Left lung (tissue), 10 donors: Measurements from ENCODE around the gene CDH4. TPM values are rescaled to one million over a fixed set of nuclear protein-coding genes. Genes with fewer than 3 reads are reported as not detected.
A peak's percentile ranks its signal among the peaks of the same experiment; 100 is the strongest.

Experiments
- ATAC-seq: fragments of 200-7000 bp; cut with Tn5 transposase; one replicate; pipeline ENCODE4 v1.9.1; 2020; ENCODE audit warnings: moderate library complexity
- DNase-seq, 4 donors: peaks; one replicate each; pipeline ENCODE4 v3.0.0-alpha.2; 2013 to 2020
- H3K27ac ChIP-seq, 2 donors: fragments of 200-600 bp; sonication (generic) in 1 of 2; one replicate each; pipeline versions ENCODE4 v1.5.0 to v1.8.0; 2020 to 2021
- H3K27me3 ChIP-seq, 2 donors: fragments of 200-600 bp; sonication (generic) in 1 of 2; one replicate each; pipeline versions ENCODE4 v1.5.0 to v1.8.0; 2020 to 2021
- H3K36me3 ChIP-seq, 2 donors: fragments of 200-600 bp; sonication (generic) in 1 of 2; one replicate each; pipeline versions ENCODE4 v1.5.0 to v1.8.0; 2020 to 2021
- H3K4me1 ChIP-seq, 2 donors: fragments of 200-600 bp; one replicate each; pipeline ENCODE4 v1.8.0; 2021
- H3K4me3 ChIP-seq, 2 donors: fragments of 200-600 bp; sonication (generic) in 1 of 2; one replicate each; pipeline versions ENCODE4 v1.5.0 to v1.8.0; 2020 to 2021; ENCODE audit warnings: mild to moderate bottlenecking in 1 of 2
- H3K9me3 ChIP-seq, 2 donors: fragments of 200-600 bp; sonication (generic) in 1 of 2; one replicate each; pipeline versions ENCODE4 v1.5.0 to v1.8.0; 2020 to 2021
- CTCF ChIP-seq, 2 donors: fragments of 200-600 bp; sonication (generic) in 1 of 2; IDR thresholded peaks; one replicate each; pipeline versions ENCODE4 v1.5.0 to v1.8.0; 2021; ENCODE audit warnings: antibody characterized with exemption in 2 of 2
- intact Hi-C, 2 donors: fragments of 100-400 bp; cut with DNase I; formaldehyde crosslinking; loops; one replicate each; pipeline versions ENCODE4 v1.11.2 to v1.14.2; 2022
- polyA plus RNA-seq, 6 donors: library from polyadenylated mRNA; unstranded; fragments of 120-200 nt; gene quantifications; one replicate each; pipeline ENCODE4 v1.2.1, GENCODE V29; 2013; ENCODE audit not compliant: insufficient read length in 6 of 6
- total RNA-seq, 2 donors: library from RNA; stranded (reverse); fragmentation: NEBNext Ultra II Directional; extraction: Animal tissue kit (Norgen Biotek cat#: 25700); gene quantifications; one replicate each; pipeline ENCODE4 v1.2.1, GENCODE V29; 2021
- donor health status: DM: no; HTN: yes; CAD: no.
- donor health status: DM: no; HTN: no; CAD: no.

CDH4 gene
- total and polyA plus RNA-seq, 8 donors = 0.24 to 10.8 (median 5.1) TPM

- ATAC-seq (no peak), DNase-seq (peak in 1 of 4 donors; percentile 39)
- Histone ChIP-seq H3K4me3 (no peak overlapping the region), H3K27ac (no peak overlapping the region), H3K27me3 (no peaks in the 10 kb centered on the region), H3K9me3 (peaks cover 0 to 31% of the 10 kb centered on the region in 2 donors), H3K4me1 (no peaks in the 10 kb centered on the region), H3K36me3 (no peaks in the 10 kb centered on the region)
- TF ChIP-seq CTCF (IDR thresholded peaks at IDR 0.05) = no peak
- intact Hi-C loops = no loop called here
Measured at GRCh38 chr20:61780066-61780465, 528.0 kb downstream of the CDH4 start.

- ATAC-seq (no peak), DNase-seq (no peak)
- Histone ChIP-seq H3K9me3 (peaks cover 0 to 26% of the 10 kb centered on the region in 2 donors), H3K27me3 (peaks cover 0 to 5% of the 10 kb centered on the region in 2 donors), H3K27ac (no peak overlapping the region), H3K4me1 (no peaks in the 10 kb centered on the region), H3K36me3 (no peaks in the 10 kb centered on the region), H3K4me3 (no peak overlapping the region)
- intact Hi-C loops = no loop called here
- no peak for TF ChIP-seq CTCF (IDR thresholded peaks at IDR 0.05)
Measured at GRCh38 chr20:61784801-61785566, 532.9 kb downstream of the CDH4 start.

- Histone ChIP-seq H3K36me3 (no peaks in the 10 kb centered on the region), H3K4me1 (no peaks in the 10 kb centered on the region), H3K9me3 (peaks cover 0 to 22% of the 10 kb centered on the region in 2 donors), H3K27ac (no peak overlapping the region), H3K4me3 (no peak overlapping the region), H3K27me3 (peaks cover 0 to 5% of the 10 kb centered on the region in 2 donors)
- ATAC-seq = no peak
- intact Hi-C loops = no loop called here
- no peak for TF ChIP-seq CTCF (IDR thresholded peaks at IDR 0.05)
- no peak for DNase-seq
Measured at GRCh38 chr20:61785567-61785816, 533.4 kb downstream of the CDH4 start.

GRCh38 chr20:61786230-61786629 lies 534.2 kb downstream of the CDH4 start:
- Histone ChIP-seq H3K4me3 (no peak overlapping the region), H3K9me3 (peaks cover 0 to 16% of the 10 kb centered on the region in 2 donors), H3K4me1 (no peaks in the 10 kb centered on the region), H3K27ac (no peak overlapping the region), H3K27me3 (peaks cover 0 to 5% of the 10 kb centered on the region in 2 donors), H3K36me3 (no peaks in the 10 kb centered on the region)
- intact Hi-C loops = no loop called here
- TF ChIP-seq CTCF (IDR thresholded peaks at IDR 0.05) = no peak
- ATAC-seq = no peak
- DNase-seq = no peak

- DNase-seq = no peak
- no peaks in the 10 kb centered on the region for H3K4me1 ChIP-seq
- peaks cover 0 to 5% of the 10 kb centered on the region in 2 donors for H3K9me3 ChIP-seq
- H3K27ac ChIP-seq = no peak overlapping the region
- H3K36me3 ChIP-seq = no peaks in the 10 kb centered on the region
- ATAC-seq = no peak
- intact Hi-C loops = no loop called here
- H3K27me3 ChIP-seq = peaks cover 0 to 5% of the 10 kb centered on the region in 2 donors
- TF ChIP-seq CTCF (IDR thresholded peaks at IDR 0.05) = no peak
- H3K4me3 ChIP-seq = no peak overlapping the region
Measured at GRCh38 chr20:61788343-61788742, 536.3 kb downstream of the CDH4 start.
